ENCODE results near the gene NSMCE1. TPM values are rescaled to one million over a fixed set of nuclear protein-coding genes. Genes with fewer than 3 reads are reported as not detected.

NSMCE1 gene
- total RNA-seq, 4 donors from 2014 or later, result 3.2 to 43.6 (median 35.6) TPM

DNA sequence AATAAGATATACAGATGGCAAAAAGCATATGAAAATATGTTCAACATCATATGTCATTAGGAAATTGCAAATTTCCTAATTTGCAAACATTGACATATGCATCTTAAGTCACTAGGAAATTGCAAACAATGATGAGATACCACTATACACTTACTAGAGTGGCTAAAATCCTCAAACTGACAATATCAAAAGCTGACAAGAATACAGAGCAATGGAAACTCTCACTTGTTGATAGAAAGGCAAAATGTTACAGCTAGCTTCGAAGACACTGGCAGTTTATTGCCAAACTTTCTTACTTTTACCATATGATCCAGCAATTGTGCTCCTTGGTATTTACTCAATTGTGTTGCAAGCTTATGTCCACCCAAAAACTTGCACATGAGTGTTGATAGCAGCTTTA, 40.2 kb upstream of the NSMCE1 start:
- DNase-seq, result no peak
- H3K27ac ChIP-seq, result no peak overlapping the region
- peaks cover 0 to 3% of the 10 kb centered on the region in 2 donors for H3K36me3 ChIP-seq
- intact Hi-C loops (cut with DNase I; ENCODE audit: low total_unique reads), result no loop called here
- TF ChIP-seq, protein P1, sequence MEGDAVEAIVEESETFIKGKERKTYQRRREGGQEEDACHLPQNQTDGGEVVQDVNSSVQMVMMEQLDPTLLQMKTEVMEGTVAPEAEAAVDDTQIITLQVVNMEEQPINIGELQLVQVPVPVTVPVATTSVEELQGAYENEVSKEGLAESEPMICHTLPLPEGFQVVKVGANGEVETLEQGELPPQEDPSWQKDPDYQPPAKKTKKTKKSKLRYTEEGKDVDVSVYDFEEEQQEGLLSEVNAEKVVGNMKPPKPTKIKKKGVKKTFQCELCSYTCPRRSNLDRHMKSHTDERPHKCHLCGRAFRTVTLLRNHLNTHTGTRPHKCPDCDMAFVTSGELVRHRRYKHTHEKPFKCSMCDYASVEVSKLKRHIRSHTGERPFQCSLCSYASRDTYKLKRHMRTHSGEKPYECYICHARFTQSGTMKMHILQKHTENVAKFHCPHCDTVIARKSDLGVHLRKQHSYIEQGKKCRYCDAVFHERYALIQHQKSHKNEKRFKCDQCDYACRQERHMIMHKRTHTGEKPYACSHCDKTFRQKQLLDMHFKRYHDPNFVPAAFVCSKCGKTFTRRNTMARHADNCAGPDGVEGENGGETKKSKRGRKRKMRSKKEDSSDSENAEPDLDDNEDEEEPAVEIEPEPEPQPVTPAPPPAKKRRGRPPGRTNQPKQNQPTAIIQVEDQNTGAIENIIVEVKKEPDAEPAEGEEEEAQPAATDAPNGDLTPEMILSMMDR (IDR thresholded peaks at IDR 0.05), result no peak
- no peak for TF ChIP-seq POLR2A (IDR thresholded peaks at IDR 0.05)
- H3K4me1 ChIP-seq, result no peaks in the 10 kb centered on the region
- no peaks in the 10 kb centered on the region for H3K9me3 ChIP-seq
- H3K27me3 ChIP-seq, result no peaks in the 10 kb centered on the region
- no peak overlapping the region for H3K4me3 ChIP-seq

DNA sequence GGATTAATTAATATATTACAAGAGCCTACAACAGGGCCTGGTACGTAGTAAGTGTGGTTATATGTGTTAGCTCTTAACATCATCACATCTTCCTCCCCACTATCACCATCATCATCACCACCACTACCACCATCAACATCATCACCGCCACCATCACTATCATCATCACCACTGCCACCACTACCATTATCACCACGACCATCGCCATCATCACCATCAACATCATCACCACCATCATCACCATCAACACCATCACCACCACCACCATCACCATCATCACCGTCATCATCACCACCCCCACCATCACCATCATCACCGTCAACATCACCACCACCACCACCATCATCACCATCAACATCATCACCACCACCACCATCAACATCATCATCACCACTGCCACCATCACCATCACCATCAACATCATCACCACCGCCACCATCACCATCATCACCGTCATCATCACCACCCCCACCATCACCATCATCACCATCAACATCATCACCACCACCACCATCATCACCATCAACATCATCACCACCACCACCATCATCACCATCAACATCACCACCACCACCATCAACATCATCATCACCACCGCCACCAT, 37.4 kb upstream of the NSMCE1 start:
- DNase-seq, result no peak

DNA sequence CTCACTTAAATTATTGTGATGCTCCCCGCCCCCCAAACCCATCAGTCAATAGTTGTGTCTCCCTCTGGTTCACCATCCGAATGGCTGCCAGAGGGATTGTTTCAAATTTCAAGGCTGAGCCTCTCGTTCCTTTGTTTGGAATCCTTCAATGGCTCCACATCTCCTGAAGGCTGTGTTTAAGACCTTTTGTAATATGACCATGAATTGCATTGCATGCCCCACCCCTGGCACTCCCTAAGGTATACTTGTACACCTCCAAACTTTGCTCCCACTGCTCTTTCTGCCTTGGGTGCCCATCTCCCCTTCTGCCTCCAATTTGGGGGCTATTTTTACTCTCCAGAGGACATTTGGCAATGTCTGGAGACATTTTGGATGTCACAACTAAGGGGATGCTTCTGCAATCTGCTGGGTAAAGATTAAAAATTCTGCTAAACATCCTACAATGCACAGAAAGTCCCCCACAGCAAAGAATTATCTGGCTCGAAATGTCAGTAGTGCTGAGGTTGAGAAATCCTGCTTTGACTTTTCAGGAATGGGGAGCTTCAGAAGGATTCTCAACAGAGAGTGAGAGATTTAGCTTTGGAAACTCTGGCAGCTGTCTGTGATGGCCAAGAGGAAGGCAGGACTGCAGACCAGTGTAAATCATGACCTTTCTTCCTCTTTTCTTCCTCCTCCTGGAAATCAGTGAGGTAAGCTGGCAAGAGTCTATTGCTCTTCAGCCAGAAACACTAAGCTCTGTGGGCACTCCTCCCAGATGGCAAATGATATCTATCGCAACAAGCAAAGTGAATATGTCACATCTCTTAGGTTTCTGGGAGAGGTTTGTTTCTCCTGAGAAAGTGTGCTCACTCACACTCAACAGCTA, 36.5 kb upstream of the NSMCE1 start:
- H3K9me3 ChIP-seq, result no peaks in the 10 kb centered on the region
- TF ChIP-seq, protein P1 (IDR thresholded peaks at IDR 0.05), result no peak
- TF ChIP-seq POLR2A (IDR thresholded peaks at IDR 0.05), result no peak
- H3K27ac ChIP-seq, result no peak overlapping the region
- H3K27me3 ChIP-seq, result no peaks in the 10 kb centered on the region
- peaks cover 0 to 3% of the 10 kb centered on the region in 2 donors for H3K36me3 ChIP-seq
- intact Hi-C loops (cut with DNase I; ENCODE audit: low total_unique reads), result no loop called here
- no peaks in the 10 kb centered on the region for H3K4me1 ChIP-seq
- H3K4me3 ChIP-seq, result no peak overlapping the region
- DNase-seq, result no peak

More for the DNA sequence above, 37.4 kb upstream of the NSMCE1 start:
- Histone ChIP-seq H3K36me3 (peaks cover 0 to 3% of the 10 kb centered on the region in 2 donors), H3K9me3 (no peaks in the 10 kb centered on the region), H3K4me3 (no peak overlapping the region), H3K27me3 (no peaks in the 10 kb centered on the region), H3K27ac (no peak overlapping the region), H3K4me1 (no peaks in the 10 kb centered on the region)
- intact Hi-C loops (cut with DNase I; ENCODE audit: low total_unique reads), result no loop called here
- no peak for TF ChIP-seq POLR2A (IDR thresholded peaks at IDR 0.05)
- TF ChIP-seq, protein P1 (IDR thresholded peaks at IDR 0.05), result no peak

DNA sequence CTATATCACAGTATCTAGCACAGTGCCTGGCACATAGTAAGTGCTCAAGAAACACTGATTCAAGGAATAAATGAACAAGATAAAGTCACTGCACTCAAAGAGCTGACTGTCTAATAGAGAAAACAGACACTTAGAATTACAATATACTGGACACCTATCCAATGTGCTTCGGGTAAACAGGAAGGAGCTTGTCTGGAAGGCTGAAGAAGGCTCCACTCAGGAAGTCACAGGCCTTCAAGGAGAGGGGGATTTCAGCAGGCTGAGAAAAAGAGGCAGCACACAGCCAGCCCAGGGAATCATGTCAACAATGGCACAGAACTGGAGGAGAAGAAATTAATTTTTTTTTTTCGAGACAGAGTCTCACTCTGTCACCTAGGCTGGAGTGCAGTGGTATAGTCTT, 35.5 kb upstream of the NSMCE1 start:
- DNase-seq, result no peak
- no peaks in the 10 kb centered on the region for H3K27me3 ChIP-seq
- intact Hi-C loops (cut with DNase I; ENCODE audit: low total_unique reads), result no loop called here
- H3K4me1 ChIP-seq, result no peaks in the 10 kb centered on the region
- H3K36me3 ChIP-seq, result peaks cover 0 to 3% of the 10 kb centered on the region in 2 donors
- H3K9me3 ChIP-seq, result no peaks in the 10 kb centered on the region
- H3K4me3 ChIP-seq, result no peak overlapping the region
- no peak overlapping the region for H3K27ac ChIP-seq
- TF ChIP-seq, protein P1 (IDR thresholded peaks at IDR 0.05), result no peak
- no peak for TF ChIP-seq POLR2A (IDR thresholded peaks at IDR 0.05)
